OCI-LY1 (cell line): ENCODE data around the gene ZER1.

Experiments used
- CTCF ChIP-seq: fragments of 200-600 bp; sonication (generic), shearing (Covaris generic); IDR thresholded peaks from 2 replicates; pipeline ENCODE4 v1.5.1; 2017; ENCODE audit warnings: mild to moderate bottlenecking, antibody characterized with exemption, low read length, moderate library complexity, mixed read lengths
- EZH2 ChIP-seq: fragments of 200-600 bp; sonication (generic), shearing (Covaris generic); IDR thresholded peaks from 2 replicates; pipeline ENCODE4 v1.8.0; 2017; ENCODE audit warnings: borderline replicate concordance, mixed run types, mild to moderate bottlenecking, antibody characterized with exemption, low read length, moderate library complexity, mixed read lengths

- no peak for TF ChIP-seq CTCF
- TF ChIP-seq EZH2 = no peak
Observed at GRCh38 chr9:128706671-128707381, 64.9 kb downstream of the ZER1 start.
